Fibroblast of skin of right biceps (primary cell): Measurements from ENCODE around the gene LRRC1.

ENCODE experiments used
- DNase-seq: peaks from one replicate; pipeline ENCODE4 v3.0.0-alpha.2; 2013

The LRRC1 gene

GRCh38 chr6:53851561-53851960 is 56.8 kb downstream of the LRRC1 start:
- no peak for DNase-seq

GRCh38 chr6:53852805-53853204 is 58.0 kb downstream of the LRRC1 start:
- no peak for DNase-seq

- DNase-seq = no peak
Observed at GRCh38 chr6:53854843-53855567, 60.2 kb downstream of the LRRC1 start.

- no peak for DNase-seq
Observed at GRCh38 chr6:53855940-53856339, 61.1 kb downstream of the LRRC1 start.

- DNase-seq = no peak
Observed at GRCh38 chr6:53857318-53858094, 62.7 kb downstream of the LRRC1 start.

GRCh38 chr6:53858196-53858595 is 63.4 kb downstream of the LRRC1 start:
- DNase-seq = no peak

- no peak for DNase-seq
Observed at GRCh38 chr6:53858913-53859312, 64.1 kb downstream of the LRRC1 start.

GRCh38 chr6:53860511-53860910 is 65.7 kb downstream of the LRRC1 start:
- DNase-seq = no peak

- no peak for DNase-seq
Observed at GRCh38 chr6:53861518-53861917, 66.7 kb downstream of the LRRC1 start.

- peak; percentile 75 for DNase-seq
Observed at GRCh38 chr6:53862662-53863462, 68.1 kb downstream of the LRRC1 start.

- no peak for DNase-seq
Observed at GRCh38 chr6:53864781-53865180, 70.0 kb downstream of the LRRC1 start.

- peak; percentile 21 for DNase-seq
Observed at GRCh38 chr6:53866226-53866625, 71.4 kb downstream of the LRRC1 start.

GRCh38 chr6:53868626-53869025 is 73.8 kb downstream of the LRRC1 start:
- no peak for DNase-seq

GRCh38 chr6:53869964-53870363 is 75.2 kb downstream of the LRRC1 start:
- DNase-seq = no peak

- no peak for DNase-seq
Observed at GRCh38 chr6:53873922-53874321, 79.1 kb downstream of the LRRC1 start.

GRCh38 chr6:53874964-53875363 is 80.2 kb downstream of the LRRC1 start:
- DNase-seq = no peak

- DNase-seq = no peak
Observed at GRCh38 chr6:53877151-53877550, 82.3 kb downstream of the LRRC1 start.

GRCh38 chr6:53878808-53879207 is 84.0 kb downstream of the LRRC1 start:
- DNase-seq = no peak

- no peak for DNase-seq
Observed at GRCh38 chr6:53879608-53880007, 84.8 kb downstream of the LRRC1 start.

- no peak for DNase-seq
Observed at GRCh38 chr6:53887316-53887715, 92.5 kb downstream of the LRRC1 start.

GRCh38 chr6:53888931-53889330 is 94.1 kb downstream of the LRRC1 start:
- DNase-seq = peak; percentile 46

GRCh38 chr6:53889365-53889764 is 94.6 kb downstream of the LRRC1 start:
- DNase-seq = no peak

- DNase-seq = no peak
Observed at GRCh38 chr6:53892707-53893106, 97.9 kb downstream of the LRRC1 start.

- DNase-seq = peak; percentile 19
Observed at GRCh38 chr6:53894091-53894490, 99.3 kb downstream of the LRRC1 start.
